ENCODE data around the gene GPR149.

The GPR149 gene

GRCh38 chr3:154338570-154338969 is 91.4 kb downstream of the GPR149 start:
- no peak for DNase-seq (ENCODE audit: low read depth)

GRCh38 chr3:154338008-154338407 is 92.0 kb downstream of the GPR149 start:
- DNase-seq (ENCODE audit: low read depth) = no peak

GRCh38 chr3:154334973-154335420 is 95.0 kb downstream of the GPR149 start:
- no peak for DNase-seq (ENCODE audit: low read depth)

GRCh38 chr3:154327871-154328270 is 102.1 kb downstream of the GPR149 start:
- DNase-seq (ENCODE audit: low read depth) = no peak

DNA sequence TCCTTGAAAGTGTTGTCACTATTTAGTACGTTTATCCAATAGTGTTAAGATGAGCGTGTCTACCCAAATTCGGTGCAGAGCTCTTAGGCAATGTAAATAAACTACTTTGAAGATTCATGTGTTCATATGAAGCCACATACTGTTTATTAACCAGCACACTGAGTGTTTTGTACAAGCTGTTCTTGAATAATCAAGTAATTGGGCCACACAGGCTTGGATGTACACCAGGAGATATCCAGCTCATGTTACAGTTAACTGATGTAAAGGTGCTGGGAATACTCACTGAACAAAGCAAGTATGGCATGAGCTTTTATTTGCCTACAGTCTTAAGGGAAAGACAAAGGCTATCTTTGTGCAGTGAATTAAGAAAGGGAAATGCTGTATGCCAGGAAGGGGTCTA is 105.1 kb downstream of the GPR149 start:
- no peak for DNase-seq (ENCODE audit: low read depth)

DNA sequence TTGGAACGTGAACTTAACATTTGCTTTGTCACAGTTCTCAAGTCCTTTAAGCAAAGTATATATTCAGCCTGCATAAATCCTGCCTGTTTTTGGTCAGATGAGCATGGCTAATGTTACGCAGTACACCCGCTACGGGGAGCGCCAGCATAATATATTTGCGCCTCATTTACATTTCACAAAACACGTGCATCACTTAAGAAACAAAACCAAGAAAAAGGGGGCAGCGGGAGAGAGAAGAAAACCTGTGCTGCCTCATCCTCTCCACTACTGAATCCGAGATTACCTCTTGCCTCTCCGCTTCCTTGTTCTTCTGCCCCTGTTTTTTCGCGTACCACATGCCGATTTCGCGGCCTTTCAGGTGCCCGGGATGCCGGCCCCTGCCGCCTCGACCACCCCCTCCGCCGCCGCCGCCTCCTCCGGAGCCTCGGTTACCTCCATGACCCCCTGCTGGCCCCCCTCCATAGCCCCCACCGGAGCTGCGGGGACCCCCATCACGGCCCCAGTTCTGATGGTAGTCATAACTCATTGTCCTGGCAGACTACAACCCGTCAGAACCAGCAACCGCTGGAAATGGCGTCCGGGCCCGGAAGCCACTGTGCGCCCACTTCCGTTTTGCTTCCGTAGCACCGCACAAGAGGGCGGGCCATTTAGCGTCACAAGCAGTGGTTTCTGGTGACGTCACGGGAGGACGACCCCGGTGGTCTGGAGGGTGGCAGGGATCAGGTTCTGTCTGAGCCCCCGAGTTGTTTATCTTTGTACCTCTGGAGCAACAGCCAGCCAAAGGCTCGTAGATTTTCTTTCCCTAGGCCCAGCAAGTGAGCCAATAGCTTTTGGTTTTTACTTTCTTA is 105.9 kb downstream of the GPR149 start, which contains the start of gene DHX36:
DHX36 (minus strand) TSS at position 597 of the 848 bp plus-strand sequence; CDS start at position 526, 71 bp downstream.
- peak; percentile 81 for DNase-seq (ENCODE audit: low read depth)

DNA sequence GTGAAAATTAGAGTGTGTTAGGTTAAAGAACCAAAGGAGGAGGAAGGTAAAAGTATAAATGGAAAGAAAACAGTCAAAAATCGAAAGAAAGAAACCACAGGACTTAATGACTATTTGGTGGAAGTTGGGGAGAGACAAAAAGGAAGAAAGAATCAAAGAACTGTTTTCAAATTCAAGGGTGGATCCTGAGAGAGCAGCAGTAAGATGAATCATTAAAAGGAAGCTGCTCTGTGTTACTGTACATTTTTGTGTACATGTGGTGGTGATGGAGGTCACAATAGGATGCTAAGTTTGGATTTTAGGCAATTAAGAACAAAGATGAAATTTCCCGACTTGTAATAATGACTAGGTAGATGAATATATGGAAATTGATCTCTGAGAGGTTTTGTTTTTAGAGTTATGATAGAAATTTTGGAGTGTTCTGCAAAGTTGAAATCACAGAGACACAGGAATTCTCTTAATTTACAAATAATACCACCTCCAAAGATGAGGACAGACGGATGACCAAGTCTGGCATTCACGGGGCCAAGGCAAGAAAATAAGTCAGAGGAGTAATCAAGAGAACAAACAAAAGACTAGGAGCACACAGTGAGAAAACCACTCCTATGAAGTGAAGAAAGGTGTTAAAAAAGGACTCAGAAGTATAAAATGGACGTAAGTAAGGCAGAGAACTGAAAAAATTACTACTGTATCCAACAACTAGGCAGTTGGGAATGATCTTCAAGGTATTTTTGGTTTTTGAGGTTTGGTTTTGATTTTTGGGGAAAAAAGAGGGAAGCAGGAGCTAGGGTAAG is 112.8 kb downstream of the GPR149 start:
- no peak for DNase-seq (ENCODE audit: low read depth)

DNA sequence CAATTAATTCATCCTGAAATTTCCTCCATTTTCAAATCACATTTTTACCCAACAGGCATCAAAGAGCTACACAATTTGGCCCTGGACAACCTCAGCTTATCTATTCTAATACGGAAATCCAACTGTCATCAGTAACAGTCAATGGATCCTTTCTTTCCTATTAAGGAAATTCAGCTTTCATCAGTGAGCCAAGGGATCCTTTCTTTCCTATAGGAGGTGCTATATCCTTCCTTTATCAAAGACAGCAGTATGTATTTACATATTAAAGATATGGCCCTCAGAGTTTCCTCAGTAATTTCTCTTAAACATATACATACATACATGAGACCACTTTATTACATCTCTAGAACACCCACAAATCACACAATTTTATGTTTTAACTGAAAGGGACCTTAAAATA is 115.8 kb downstream of the GPR149 start:
- no peak for DNase-seq (ENCODE audit: low read depth)

- no peak for DNase-seq (ENCODE audit: low read depth)
Measured at GRCh38 chr3:154310840-154311239, 119.2 kb downstream of the GPR149 start.

DNA sequence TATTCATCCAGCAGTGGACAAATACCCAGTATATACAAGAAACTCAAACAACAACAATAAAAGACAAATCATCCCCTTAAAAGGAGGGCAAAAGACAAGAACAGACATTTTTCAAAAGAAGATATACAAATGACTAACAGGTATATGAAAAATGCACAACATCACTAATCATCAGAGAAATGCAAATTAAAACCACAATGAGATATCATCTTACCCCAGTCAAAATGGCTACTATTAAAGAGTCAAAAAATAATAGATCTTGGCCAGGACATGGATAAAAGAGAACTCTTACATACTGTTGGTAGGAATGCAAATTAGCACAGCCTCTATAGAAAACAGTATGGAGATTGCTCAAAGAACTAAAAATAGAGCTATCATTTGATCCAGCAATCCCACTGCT is 122.6 kb downstream of the GPR149 start:
- DNase-seq (ENCODE audit: low read depth) = no peak

DNA sequence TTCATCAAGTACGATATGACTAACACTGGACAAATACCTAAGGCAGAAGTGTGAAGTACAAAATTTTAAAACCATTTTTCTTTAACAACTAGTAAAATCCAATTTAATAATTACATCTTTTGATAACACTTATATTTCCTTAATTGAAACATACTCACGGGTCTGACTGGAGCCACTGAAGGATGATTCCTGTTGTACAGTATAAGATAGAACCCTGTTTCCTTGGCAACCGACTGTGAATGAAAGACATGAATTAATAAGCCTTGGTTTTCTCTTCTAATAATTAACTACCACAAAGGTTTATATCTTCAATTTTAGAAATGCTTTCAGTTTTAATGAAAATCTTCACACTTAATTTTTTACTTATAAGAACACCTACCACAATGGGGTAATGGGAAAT is 125.1 kb downstream of the GPR149 start:
- DNase-seq (ENCODE audit: low read depth) = no peak

- DNase-seq (ENCODE audit: low read depth) = no peak
Measured at GRCh38 chr3:154304116-154304786, 125.7 kb downstream of the GPR149 start.

GRCh38 chr3:154301561-154301960 is 128.4 kb downstream of the GPR149 start:
- no peak for DNase-seq (ENCODE audit: low read depth)

DNA sequence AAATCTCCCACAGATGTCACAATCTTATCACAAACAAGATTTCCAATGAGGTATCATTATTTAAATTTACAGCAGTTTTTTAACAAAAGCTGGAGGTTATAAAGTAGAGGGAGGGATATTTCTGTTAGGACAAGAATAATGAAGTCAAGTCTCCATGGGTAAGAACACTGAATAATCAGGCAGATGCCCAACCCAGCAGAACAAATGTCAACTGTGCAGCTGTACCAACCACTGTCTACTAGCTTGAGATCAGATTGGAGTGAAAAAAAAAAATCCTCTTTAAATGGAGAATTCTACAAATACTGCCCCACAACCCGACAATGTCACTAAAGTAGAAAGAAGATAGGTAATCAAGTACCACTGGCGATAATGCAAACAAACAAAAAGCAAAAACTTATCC is 136.0 kb downstream of the GPR149 start:
- DNase-seq (ENCODE audit: low read depth) = no peak

DNA sequence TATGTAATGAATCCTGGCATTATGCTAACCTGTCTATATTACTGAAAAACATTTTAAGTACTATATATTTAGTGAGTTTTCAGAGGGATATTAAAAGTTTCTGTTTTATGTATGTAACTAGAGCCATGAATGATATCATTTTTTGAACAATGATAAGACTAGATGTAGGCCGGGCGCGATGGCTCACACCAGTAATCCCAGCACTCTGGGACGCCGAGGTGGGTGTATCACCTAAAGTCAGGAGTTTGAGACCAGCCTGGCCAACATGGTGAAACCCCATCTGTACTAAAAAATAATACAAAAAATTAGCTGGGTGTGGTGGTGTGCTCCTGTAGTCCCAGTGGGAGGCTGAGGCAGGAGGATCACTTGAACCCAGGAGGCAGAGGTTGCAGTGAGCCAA is 139.8 kb downstream of the GPR149 start:
- no peak for DNase-seq (ENCODE audit: low read depth)
